ENCODE data around the gene IL1RAPL2. TPM values are rescaled to one million over a fixed set of nuclear protein-coding genes. Genes with fewer than 3 reads are reported as not detected.

Gene IL1RAPL2
- total RNA-seq, 4 donors from 2014 or later: 0.50 to 1.3 (median 0.67) TPM

DNA sequence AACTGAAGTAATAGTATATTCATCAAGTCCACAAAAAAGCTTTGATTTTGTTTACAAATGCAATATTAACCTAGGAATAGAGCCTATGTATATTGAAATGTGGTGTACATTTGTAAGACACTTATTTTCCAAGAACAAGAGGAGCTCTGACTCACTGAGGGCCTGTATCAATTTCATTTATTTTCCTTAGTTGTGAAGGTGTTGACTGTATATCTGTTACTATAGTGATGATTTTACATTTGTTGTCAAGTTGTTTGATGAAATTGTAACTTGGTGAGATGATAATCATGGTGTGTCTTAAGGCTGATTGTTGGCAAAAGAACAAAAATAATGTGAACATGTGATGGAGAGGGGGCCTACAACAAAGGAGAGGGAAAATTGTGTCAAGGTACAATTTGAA lies 929.4 kb downstream of the IL1RAPL2 start:
- TF ChIP-seq POLR2AphosphoS5 (IDR thresholded peaks at IDR 0.05) (no peak), POLR2A (IDR thresholded peaks at IDR 0.05; ENCODE audit: low read depth) (no peak), EP300 (IDR thresholded peaks at IDR 0.05) (no peak)
- TF ChIP-seq, protein P1, sequence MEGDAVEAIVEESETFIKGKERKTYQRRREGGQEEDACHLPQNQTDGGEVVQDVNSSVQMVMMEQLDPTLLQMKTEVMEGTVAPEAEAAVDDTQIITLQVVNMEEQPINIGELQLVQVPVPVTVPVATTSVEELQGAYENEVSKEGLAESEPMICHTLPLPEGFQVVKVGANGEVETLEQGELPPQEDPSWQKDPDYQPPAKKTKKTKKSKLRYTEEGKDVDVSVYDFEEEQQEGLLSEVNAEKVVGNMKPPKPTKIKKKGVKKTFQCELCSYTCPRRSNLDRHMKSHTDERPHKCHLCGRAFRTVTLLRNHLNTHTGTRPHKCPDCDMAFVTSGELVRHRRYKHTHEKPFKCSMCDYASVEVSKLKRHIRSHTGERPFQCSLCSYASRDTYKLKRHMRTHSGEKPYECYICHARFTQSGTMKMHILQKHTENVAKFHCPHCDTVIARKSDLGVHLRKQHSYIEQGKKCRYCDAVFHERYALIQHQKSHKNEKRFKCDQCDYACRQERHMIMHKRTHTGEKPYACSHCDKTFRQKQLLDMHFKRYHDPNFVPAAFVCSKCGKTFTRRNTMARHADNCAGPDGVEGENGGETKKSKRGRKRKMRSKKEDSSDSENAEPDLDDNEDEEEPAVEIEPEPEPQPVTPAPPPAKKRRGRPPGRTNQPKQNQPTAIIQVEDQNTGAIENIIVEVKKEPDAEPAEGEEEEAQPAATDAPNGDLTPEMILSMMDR (IDR thresholded peaks at IDR 0.05): no peak
- no peaks in the 10 kb centered on the region for H3K36me3 ChIP-seq
- intact Hi-C loops (cut with DNase I): no loop called here

DNA sequence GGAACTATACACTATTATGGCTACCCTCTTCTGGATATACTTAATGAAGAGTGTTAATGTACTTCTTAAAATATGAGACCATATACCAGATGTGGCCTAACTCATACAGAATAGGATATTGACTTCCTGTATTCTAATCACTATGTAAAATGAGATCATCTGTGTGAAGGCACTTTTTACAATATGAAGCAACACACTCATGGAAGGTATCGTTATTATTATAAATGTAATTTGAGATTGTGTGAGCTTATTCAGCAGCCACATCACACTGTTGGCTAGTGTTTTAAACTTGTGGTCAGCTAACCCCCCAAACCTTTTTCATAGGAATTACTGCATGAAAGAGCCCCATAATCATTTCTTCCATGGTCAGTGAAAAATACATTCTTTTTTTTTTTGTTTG lies 936.3 kb downstream of the IL1RAPL2 start:
- Histone ChIP-seq H3K4me1 (no peaks in the 10 kb centered on the region), H3K27ac (replicated peaks in 1 of 4) (no peak overlapping the region), H3K27me3 (no peaks in the 10 kb centered on the region), H3K36me3 (no peaks in the 10 kb centered on the region), H3K4me3 (no peak overlapping the region), H3K9me3 (no peaks in the 10 kb centered on the region)
- 78% methylated on average over 1 of the region's 1 CpG for WGBS
- no peak for DNase-seq (ENCODE audit: extremely low spot score)
- TF ChIP-seq, protein P1 (IDR thresholded peaks at IDR 0.05): no peak
- TF ChIP-seq POLR2A (IDR thresholded peaks at IDR 0.05; ENCODE audit: low read depth): no peak
- TF ChIP-seq EP300 (IDR thresholded peaks at IDR 0.05): no peak
- TF ChIP-seq POLR2AphosphoS5 (IDR thresholded peaks at IDR 0.05): no peak
- intact Hi-C loops (cut with DNase I): no loop called here

More for the DNA sequence above, 929.4 kb downstream of the IL1RAPL2 start:
- no peaks in the 10 kb centered on the region for H3K9me3 ChIP-seq
- no peak for DNase-seq (ENCODE audit: extremely low spot score)
- no peaks in the 10 kb centered on the region for H3K4me1 ChIP-seq
- H3K4me3 ChIP-seq: no peak overlapping the region
- H3K27me3 ChIP-seq: no peaks in the 10 kb centered on the region
- no peak overlapping the region for H3K27ac ChIP-seq (replicated peaks in 1 of 4)

DNA sequence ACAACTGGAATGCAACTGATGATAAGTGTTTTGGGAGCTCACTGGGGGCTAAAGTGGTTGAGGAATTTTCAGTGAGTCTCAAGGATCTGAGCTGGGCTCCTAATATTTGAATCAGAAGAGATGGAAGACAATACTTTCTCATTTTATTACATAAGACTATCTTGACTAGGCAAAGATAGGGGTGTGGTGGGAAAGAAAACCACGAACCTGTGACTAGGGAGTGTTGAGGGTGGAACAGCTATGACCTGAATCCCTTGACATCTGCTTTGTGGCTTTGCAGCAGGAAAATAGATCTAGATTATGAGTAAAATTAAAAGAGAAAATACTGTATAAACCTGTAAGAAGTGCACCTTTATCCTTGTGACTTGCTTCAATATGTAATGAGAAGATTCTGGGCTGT lies 949.6 kb downstream of the IL1RAPL2 start:
- intact Hi-C loops (cut with DNase I): no loop called here
- no peak for DNase-seq (ENCODE audit: extremely low spot score)
- Histone ChIP-seq H3K36me3 (no peaks in the 10 kb centered on the region), H3K27ac (replicated peaks in 1 of 4) (no peak overlapping the region), H3K27me3 (no peaks in the 10 kb centered on the region), H3K4me1 (no peaks in the 10 kb centered on the region), H3K4me3 (no peak overlapping the region), H3K9me3 (no peaks in the 10 kb centered on the region)
- WGBS: 78% methylated on average over 1 of the region's 1 CpG
- TF ChIP-seq POLR2AphosphoS5 (IDR thresholded peaks at IDR 0.05): no peak
- TF ChIP-seq, protein P1 (IDR thresholded peaks at IDR 0.05): no peak
- TF ChIP-seq POLR2A (IDR thresholded peaks at IDR 0.05; ENCODE audit: low read depth): no peak
- no peak for TF ChIP-seq EP300 (IDR thresholded peaks at IDR 0.05)

DNA sequence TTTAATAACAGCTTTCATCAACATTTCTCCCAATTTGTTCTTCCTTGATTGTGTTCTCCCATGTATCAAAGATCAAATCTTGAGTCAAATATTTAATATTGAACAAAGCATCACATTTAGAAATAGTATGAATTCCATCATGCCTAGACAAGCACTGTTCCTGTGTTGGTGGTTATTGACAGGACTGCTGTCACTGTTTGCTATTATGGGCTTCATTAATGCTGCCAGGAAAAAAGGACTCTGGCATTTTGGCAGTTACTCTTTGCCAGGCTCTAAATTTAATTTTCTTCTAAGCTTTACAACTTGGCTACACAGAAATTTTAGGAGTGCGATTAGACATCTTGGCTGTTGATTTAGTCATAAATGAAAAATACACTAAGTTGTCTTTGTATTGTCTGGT lies 960.4 kb downstream of the IL1RAPL2 start:
- Histone ChIP-seq H3K27me3 (no peaks in the 10 kb centered on the region), H3K4me3 (no peak overlapping the region), H3K27ac (replicated peaks in 1 of 4) (no peak overlapping the region), H3K36me3 (no peaks in the 10 kb centered on the region), H3K9me3 (no peaks in the 10 kb centered on the region), H3K4me1 (no peaks in the 10 kb centered on the region)
- intact Hi-C loops (cut with DNase I): no loop called here
- no peak for DNase-seq (ENCODE audit: extremely low spot score)
- 79% methylated on average over 1 of the region's 1 CpG for WGBS
- TF ChIP-seq EP300 (IDR thresholded peaks at IDR 0.05): no peak
- TF ChIP-seq, protein P1 (IDR thresholded peaks at IDR 0.05): no peak
- no peak for TF ChIP-seq POLR2A (IDR thresholded peaks at IDR 0.05; ENCODE audit: low read depth)
- no peak for TF ChIP-seq POLR2AphosphoS5 (IDR thresholded peaks at IDR 0.05)

DNA sequence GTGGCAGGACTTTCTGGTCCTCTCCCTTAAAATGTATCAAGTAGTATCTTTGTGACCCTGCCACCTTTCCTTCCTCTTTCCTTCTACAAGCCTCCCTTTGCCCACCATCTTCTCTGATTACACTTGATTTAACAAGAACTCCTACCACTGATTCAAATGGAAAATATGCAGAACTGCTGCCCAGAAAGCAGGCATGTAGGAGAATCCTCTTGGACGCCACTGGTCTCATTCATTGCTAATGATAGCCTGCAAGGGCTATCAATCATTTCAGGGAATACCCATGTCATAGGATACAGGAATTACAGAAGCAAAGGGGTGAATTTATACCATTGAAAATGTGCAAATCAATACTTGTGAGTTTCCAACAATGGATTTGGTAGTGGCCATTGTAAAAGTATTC lies 961.8 kb downstream of the IL1RAPL2 start:
- H3K27me3 ChIP-seq: no peaks in the 10 kb centered on the region
- TF ChIP-seq, protein P1 (IDR thresholded peaks at IDR 0.05): no peak
- TF ChIP-seq POLR2AphosphoS5 (IDR thresholded peaks at IDR 0.05) (no peak), EP300 (IDR thresholded peaks at IDR 0.05) (no peak)
- WGBS: 30% methylated on average over 1 of the region's 1 CpG
- DNase-seq (ENCODE audit: extremely low spot score): no peak
- no peaks in the 10 kb centered on the region for H3K4me1 ChIP-seq
- no peak overlapping the region for H3K4me3 ChIP-seq
- H3K36me3 ChIP-seq: no peaks in the 10 kb centered on the region
- no peak overlapping the region for H3K27ac ChIP-seq (replicated peaks in 1 of 4)
- H3K9me3 ChIP-seq: no peaks in the 10 kb centered on the region
- intact Hi-C loops (cut with DNase I): no loop called here

All from esophagus muscularis mucosa (tissue), 4 donors.